ENCODE measurements around the gene UBE2J2. TPM values are rescaled to one million over a fixed set of nuclear protein-coding genes. Genes with fewer than 3 reads are reported as not detected.

The UBE2J2 gene
- total RNA-seq, 2 donors from 2014 or later = 69.9 to 72.7 TPM

- Histone ChIP-seq H3K9me3 (ENCODE audit: control insufficient read depth, low read length) (no peaks in the 10 kb centered on the region), H3K27ac (ENCODE audit: low read depth, low read length) (no peak overlapping the region), H3K36me3 (ENCODE audit: control insufficient read depth, insufficient read depth, low read length) (no peaks in the 10 kb centered on the region), H3K27me3 (ENCODE audit: control insufficient read depth, insufficient read depth, low read length, poor library complexity, severe bottlenecking) (no peaks in the 10 kb centered on the region), H3K4me3 (ENCODE audit: low read length) (no peak overlapping the region), H3K4me1 (ENCODE audit: control insufficient read depth, insufficient read depth, low read length) (no peaks in the 10 kb centered on the region), H3K9ac (ENCODE audit: extremely low read depth, low read length, poor library complexity, severe bottlenecking) (no peak overlapping the region)
- 92 to 97% methylated on average over 50 to 62 of the region's 62 CpGs for WGBS, 2 experiments (ENCODE audit: insufficient coverage in 1 of 2, insufficient read length in 1 of 2)
- no peaks in the 10 kb centered on the region for H3K4me1 Mint-ChIP-seq
- TF ChIP-seq, protein P1, sequence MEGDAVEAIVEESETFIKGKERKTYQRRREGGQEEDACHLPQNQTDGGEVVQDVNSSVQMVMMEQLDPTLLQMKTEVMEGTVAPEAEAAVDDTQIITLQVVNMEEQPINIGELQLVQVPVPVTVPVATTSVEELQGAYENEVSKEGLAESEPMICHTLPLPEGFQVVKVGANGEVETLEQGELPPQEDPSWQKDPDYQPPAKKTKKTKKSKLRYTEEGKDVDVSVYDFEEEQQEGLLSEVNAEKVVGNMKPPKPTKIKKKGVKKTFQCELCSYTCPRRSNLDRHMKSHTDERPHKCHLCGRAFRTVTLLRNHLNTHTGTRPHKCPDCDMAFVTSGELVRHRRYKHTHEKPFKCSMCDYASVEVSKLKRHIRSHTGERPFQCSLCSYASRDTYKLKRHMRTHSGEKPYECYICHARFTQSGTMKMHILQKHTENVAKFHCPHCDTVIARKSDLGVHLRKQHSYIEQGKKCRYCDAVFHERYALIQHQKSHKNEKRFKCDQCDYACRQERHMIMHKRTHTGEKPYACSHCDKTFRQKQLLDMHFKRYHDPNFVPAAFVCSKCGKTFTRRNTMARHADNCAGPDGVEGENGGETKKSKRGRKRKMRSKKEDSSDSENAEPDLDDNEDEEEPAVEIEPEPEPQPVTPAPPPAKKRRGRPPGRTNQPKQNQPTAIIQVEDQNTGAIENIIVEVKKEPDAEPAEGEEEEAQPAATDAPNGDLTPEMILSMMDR (conservative IDR thresholded peaks at IDR 0.05) = no peak
- H3K9me3 Mint-ChIP-seq = no peaks in the 10 kb centered on the region
- no peaks in the 10 kb centered on the region for H3K27me3 Mint-ChIP-seq (ENCODE audit: insufficient read depth)
- no peaks in the 10 kb centered on the region for H3K36me3 Mint-ChIP-seq (ENCODE audit: low read depth)
- no peak for DNase-seq
- H3K27ac Mint-ChIP-seq = no peak overlapping the region
- H3K4me3 Mint-ChIP-seq = no peak overlapping the region
Observed at GRCh38 chr1:1296070-1297061, 22.7 kb upstream of the UBE2J2 start.

GRCh38 chr1:1295154-1295923 lies 21.7 kb upstream of the UBE2J2 start:
- Mint-ChIP-seq H3K4me3 (no peak overlapping the region), H3K36me3 (ENCODE audit: low read depth) (no peaks in the 10 kb centered on the region), H3K4me1 (no peaks in the 10 kb centered on the region), H3K9me3 (no peaks in the 10 kb centered on the region), H3K27ac (no peak overlapping the region), H3K27me3 (ENCODE audit: insufficient read depth) (no peaks in the 10 kb centered on the region)
- WGBS, 2 experiments (ENCODE audit: insufficient coverage in 1 of 2, insufficient read length in 1 of 2) = 94 to 95% methylated on average over 18 to 35 of the region's 35 CpGs
- Histone ChIP-seq H3K4me3 (ENCODE audit: low read length) (no peak overlapping the region), H3K36me3 (ENCODE audit: control insufficient read depth, insufficient read depth, low read length) (no peaks in the 10 kb centered on the region), H3K27ac (ENCODE audit: low read depth, low read length) (no peak overlapping the region), H3K27me3 (ENCODE audit: control insufficient read depth, insufficient read depth, low read length, poor library complexity, severe bottlenecking) (no peaks in the 10 kb centered on the region), H3K9me3 (ENCODE audit: control insufficient read depth, low read length) (no peaks in the 10 kb centered on the region), H3K9ac (ENCODE audit: extremely low read depth, low read length, poor library complexity, severe bottlenecking) (no peak overlapping the region), H3K4me1 (ENCODE audit: control insufficient read depth, insufficient read depth, low read length) (no peaks in the 10 kb centered on the region)
- TF ChIP-seq, protein P1 (conservative IDR thresholded peaks at IDR 0.05) = no peak
- DNase-seq = no peak

GRCh38 chr1:1294250-1294890 lies 20.7 kb upstream of the UBE2J2 start:
- Histone ChIP-seq H3K36me3 (ENCODE audit: control insufficient read depth, insufficient read depth, low read length) (no peaks in the 10 kb centered on the region), H3K9me3 (ENCODE audit: control insufficient read depth, low read length) (no peaks in the 10 kb centered on the region), H3K4me3 (ENCODE audit: low read length) (no peak overlapping the region), H3K9ac (ENCODE audit: extremely low read depth, low read length, poor library complexity, severe bottlenecking) (no peak overlapping the region), H3K27me3 (ENCODE audit: control insufficient read depth, insufficient read depth, low read length, poor library complexity, severe bottlenecking) (no peaks in the 10 kb centered on the region), H3K4me1 (ENCODE audit: control insufficient read depth, insufficient read depth, low read length) (no peaks in the 10 kb centered on the region), H3K27ac (ENCODE audit: low read depth, low read length) (no peak overlapping the region)
- Mint-ChIP-seq H3K27me3 (ENCODE audit: insufficient read depth) (no peaks in the 10 kb centered on the region), H3K9me3 (peaks cover 2% of the 10 kb centered on the region), H3K4me3 (no peak overlapping the region), H3K4me1 (no peaks in the 10 kb centered on the region), H3K27ac (no peak overlapping the region), H3K36me3 (ENCODE audit: low read depth) (no peaks in the 10 kb centered on the region)
- TF ChIP-seq, protein P1 (conservative IDR thresholded peaks at IDR 0.05) = no peak
- 94 to 95% methylated on average over 41 to 58 of the region's 58 CpGs for WGBS, 2 experiments (ENCODE audit: insufficient coverage in 1 of 2, insufficient read length in 1 of 2)
- DNase-seq = no peak
